GM12801 (cell line): ENCODE measurements around the gene BMP2K.

Experiments
- CTCF ChIP-seq: IDR thresholded peaks from one replicate; pipeline ENCODE4 v1.5.1; 2011; ENCODE audit warnings: control low read depth; ENCODE audit not compliant: insufficient read length; ENCODE audit errors: extremely low read depth

Gene BMP2K

DNA sequence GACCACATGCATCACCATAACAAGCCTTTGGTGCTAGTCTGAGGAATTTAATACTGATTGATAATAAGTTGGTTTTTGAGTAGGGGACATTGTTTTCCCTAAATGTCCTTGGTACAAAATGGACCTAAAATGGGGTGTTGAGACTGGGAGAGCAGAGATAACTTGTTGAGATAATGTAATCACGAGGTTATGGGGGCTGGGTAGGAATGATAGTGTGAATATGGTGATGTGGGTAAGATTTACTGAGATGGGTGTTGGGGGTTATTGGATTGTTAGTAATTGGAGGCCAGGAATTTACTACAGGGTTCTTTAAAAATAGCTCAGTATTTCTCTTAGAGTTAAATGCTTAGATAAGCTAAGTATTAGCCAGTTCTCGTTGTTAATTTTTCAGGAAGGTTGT is 3.9 kb downstream of the BMP2K start:
- TF ChIP-seq CTCF: no peak

DNA sequence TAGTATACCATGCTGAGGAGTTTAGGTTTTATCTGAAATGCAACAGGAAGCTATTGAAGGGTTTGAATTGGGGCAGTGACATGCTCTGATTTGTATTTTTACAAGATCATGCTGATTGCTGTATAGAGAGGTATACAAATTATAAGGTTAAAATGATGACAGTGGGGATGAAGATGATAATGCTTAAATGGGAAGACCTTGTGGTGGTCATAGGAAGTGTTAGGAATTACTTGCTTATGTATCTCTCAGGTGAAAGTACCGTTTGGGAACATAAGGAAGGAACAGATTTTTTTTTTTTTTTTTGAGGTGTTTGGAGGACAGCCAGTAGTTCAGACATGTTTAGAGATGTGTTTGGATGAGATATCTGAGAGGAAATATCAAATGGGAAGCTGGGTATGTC is 5.0 kb downstream of the BMP2K start:
- TF ChIP-seq CTCF: no peak

- TF ChIP-seq CTCF: no peak
Observed at GRCh38 chr4:78781924-78782323, 5.8 kb downstream of the BMP2K start.

DNA sequence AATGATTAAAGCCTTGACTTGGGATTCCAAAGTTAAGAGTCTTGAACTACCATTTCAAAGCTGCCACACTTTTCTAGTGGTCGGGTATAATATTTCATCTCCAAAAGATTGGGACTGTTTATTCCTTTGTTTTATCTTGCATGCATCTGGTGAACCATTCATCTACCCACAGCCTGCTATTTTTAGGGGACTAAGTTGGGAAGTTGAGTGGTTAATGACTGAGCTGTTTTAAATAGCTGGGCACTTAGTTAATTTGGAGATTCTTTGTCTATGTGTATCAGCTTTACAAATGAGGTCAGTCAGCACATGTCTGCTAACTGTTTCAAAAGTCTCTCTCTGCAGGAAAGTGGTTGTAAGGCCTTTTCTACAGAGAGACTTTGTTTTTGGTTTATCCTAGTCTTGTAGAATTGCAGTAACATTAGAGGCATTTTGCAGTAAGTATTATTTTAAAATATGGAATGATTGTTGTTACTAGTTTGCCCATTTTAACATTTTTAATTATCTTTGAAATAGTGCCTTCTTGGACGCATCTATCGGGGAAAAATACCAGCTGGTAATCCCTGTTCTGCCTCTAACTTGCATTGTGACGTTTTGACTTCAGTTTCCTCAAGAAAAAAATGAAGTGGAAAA is 8.2 kb downstream of the BMP2K start:
- TF ChIP-seq CTCF: no peak

GRCh38 chr4:78787392-78788006 is 11.3 kb downstream of the BMP2K start:
- TF ChIP-seq CTCF: no peak

GRCh38 chr4:78788007-78788889 is 12.1 kb downstream of the BMP2K start:
- no peak for TF ChIP-seq CTCF

DNA sequence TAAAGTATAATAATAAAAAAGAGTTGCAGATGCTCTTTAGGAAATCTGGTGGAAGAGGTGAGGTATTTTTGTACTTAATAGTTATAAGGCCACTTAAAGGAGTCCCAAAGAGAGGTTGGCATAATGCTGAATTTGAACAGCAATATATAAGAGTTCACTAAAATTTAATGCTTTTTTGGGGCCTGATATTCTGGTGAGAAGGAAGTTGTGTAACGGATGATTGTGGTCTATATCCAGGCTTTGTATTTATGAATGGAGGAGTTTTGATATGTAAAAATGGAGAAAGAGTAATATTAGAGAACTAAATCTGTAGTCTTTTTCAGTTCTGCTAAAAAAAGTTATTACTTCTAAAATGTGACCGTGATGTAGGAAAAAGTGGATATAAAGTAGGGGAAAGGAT is 20.4 kb downstream of the BMP2K start:
- TF ChIP-seq CTCF: no peak
